M059J (cell line): ENCODE measurements around the gene GIGYF2. TPM values are rescaled to one million over a fixed set of nuclear protein-coding genes. Genes with fewer than 3 reads are reported as not detected.

Experiments
- DNase-seq: peaks from one replicate; pipeline ENCODE4 v3.0.0-alpha.2; 2012; ENCODE audit warnings: low read depth
- total RNA-seq: library from RNA; depleted of rRNA; stranded (reverse); fragments of >200 nt; shearing (Covaris generic); gene quantifications from 2 replicates; pipeline ENCODE4 v1.2.3, GENCODE V29; 2014

The GIGYF2 gene
- total RNA-seq, 1 experiment from 2014 or later = 45.6 TPM

- DNase-seq = no peak
Observed at GRCh38 chr2:232749331-232749730, 52.2 kb downstream of the GIGYF2 start.

- DNase-seq = no peak
Observed at GRCh38 chr2:232750135-232750671, 53.1 kb downstream of the GIGYF2 start.

- no peak for DNase-seq
Observed at GRCh38 chr2:232757905-232758304, 60.8 kb downstream of the GIGYF2 start.

- peak; percentile 52 for DNase-seq
Observed at GRCh38 chr2:232761301-232761907, 64.3 kb downstream of the GIGYF2 start.

DNA sequence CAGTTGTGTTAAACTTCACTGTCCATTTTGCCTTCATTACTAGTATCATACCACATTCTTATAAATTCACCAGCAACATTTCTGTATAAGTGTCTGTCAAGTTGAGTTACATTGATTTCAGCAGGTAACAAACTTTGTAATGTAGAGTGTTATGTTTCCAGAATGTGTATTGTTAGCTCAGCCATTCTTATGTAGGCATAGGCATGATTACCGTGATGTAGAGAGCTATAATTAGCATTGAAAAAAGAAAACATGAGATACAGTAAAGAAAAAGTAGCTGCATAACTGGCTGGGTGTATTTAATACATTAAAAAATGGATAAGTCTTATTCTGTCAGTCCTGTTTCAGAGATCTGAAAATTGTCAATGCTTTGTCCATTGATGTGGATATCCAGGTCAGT is 70.7 kb downstream of the GIGYF2 start:
- no peak for DNase-seq

GRCh38 chr2:232770207-232770606 is 73.1 kb downstream of the GIGYF2 start:
- DNase-seq = no peak

DNA sequence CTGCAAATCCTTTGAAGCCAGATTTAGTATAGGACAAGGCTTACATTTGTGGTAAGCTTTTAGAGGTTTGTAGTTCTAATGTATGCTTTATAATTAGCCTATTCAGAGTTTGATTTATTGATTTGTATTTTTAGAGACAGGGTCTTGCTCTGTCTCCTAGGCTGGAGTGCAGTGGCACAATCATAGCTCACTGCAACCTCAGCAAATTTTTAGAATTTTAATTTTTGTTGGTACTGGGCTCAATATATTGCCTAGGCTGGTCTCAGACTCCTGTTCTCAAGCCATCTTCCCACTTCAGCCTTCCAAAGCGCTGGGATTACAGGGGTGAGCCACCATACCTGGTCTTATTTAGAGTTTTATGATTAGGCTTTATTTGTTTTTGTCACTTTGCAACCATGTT is 74.7 kb downstream of the GIGYF2 start:
- DNase-seq = no peak

GRCh38 chr2:232772531-232772930 is 75.4 kb downstream of the GIGYF2 start:
- no peak for DNase-seq

DNA sequence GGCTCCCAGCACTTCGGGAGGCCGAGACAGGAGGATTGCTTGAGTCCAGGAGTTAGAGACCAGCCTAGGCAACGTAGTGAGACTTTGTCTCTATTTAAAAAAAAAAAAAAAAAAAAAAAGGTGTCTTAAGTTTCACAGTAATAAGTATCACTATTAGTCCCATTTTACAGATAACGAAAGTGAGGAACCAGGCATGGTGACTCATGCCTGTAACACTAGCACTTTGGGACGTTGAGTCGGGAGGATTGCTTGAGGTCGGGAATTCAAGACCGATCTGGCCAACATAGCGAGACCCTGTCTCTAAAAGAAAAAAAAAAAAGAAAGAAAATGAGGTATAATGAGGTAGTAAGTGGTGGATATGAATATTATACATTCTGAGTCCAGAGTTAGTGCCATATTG is 76.7 kb downstream of the GIGYF2 start:
- no peak for DNase-seq

- no peak for DNase-seq
Observed at GRCh38 chr2:232776435-232776834, 79.3 kb downstream of the GIGYF2 start, which contains the start of gene KCNJ13. KCNJ13 (minus strand) TSS chr2:232776565; CDS start chr2:232771362, 5,203 bp downstream.

GRCh38 chr2:232777276-232777675 is 80.1 kb downstream of the GIGYF2 start:
- DNase-seq = no peak

- DNase-seq = no peak
Observed at GRCh38 chr2:232779465-232779864, 82.3 kb downstream of the GIGYF2 start.

DNA sequence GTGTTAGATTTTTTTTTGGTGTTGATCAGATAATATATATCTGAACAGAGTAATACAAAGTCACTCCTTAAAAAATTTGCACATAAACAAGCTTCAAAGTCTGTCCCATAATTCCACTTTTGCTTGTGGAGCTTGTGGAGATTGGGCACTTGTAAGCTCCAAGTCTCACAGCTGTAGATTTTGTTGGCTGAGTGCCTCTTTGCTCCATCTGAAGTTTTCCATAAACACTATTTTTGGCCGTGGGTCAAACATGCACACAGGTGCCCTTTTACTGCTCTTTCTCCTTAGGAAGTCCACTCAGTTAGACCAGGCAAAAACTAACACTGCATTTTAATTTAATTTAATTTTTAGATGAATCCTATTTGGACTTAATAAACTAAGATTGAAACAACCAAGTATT is 82.8 kb downstream of the GIGYF2 start:
- peak; percentile 22 for DNase-seq

DNA sequence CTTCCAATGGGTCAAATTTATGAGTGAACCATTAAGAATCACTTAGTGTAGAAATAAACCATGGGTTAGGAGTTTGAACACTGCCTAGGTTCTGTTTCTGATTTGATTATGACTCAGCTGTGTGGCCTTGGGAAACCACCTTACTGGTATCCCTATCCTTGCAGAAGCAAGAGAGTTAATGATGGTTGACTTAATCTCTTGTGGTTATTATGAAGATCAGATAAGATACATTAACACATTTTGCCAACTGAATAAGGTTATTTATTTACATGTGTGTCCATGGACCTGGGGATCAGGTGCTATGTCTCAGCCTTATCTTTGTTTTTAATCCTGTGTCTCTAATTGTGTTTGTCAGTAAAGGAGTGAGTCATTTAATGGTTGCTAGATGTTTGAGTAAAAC is 84.6 kb downstream of the GIGYF2 start:
- DNase-seq = peak; percentile 90

DNA sequence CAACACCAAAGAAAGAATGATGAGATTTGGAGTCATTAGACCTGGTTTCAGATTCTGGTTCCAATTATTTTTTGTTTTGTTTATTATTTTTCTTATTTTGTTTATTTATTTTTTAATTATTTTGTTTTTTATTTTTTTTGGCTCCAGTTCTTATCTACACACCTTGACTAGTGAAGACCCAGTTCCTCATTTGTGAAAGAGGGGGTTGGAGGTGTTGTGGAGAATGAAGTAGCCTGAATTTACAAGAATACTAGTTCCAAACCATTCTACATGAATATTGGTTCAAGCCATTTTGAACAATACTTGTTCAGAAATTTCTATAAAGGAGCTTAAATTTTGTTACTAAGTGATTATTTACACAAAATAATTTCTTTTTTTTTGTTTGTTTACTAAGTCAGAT is 86.1 kb downstream of the GIGYF2 start:
- DNase-seq = no peak

- DNase-seq = no peak
Observed at GRCh38 chr2:232787806-232788205, 90.7 kb downstream of the GIGYF2 start.

DNA sequence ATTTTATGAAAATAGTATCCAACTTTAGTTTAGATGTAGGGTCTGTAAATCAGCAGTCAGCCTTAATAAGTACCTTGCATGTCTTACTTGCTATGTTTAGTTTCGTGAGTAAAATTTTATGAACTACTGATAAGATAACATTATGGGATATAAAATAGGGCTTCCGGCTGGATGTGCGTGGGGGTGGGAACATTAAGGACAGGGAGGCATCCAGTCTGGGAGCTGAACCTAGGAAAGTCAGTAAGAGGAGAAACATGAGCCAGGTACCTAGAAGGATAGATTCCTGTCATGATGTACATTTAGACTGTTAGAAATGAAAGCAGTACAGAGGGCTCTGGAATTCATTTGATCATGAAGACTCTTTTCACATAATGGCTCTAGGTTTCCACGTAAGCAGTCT is 92.0 kb downstream of the GIGYF2 start:
- no peak for DNase-seq

GRCh38 chr2:232791518-232791917 is 94.4 kb downstream of the GIGYF2 start:
- DNase-seq = no peak

DNA sequence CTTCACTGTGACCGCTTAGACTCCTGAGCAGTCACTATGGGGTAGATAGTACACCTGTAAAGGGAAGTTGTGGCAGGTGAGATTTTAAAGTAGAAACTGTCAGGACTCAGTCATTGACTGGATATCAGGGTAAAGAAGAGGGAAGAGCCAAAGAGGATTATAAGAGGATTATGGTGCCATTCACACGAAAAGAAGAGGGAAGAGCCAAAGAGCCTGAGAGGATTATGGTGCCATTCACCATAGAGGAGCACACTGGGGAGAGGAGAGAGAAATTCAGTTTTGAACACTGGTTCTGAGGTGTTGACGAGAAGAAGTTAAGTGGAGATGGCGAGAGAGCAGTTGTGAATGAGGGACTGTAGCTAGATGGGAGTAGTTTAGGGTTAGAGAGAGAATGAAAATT is 96.1 kb downstream of the GIGYF2 start:
- DNase-seq = no peak

- no peak for DNase-seq
Observed at GRCh38 chr2:232794981-232795380, 97.8 kb downstream of the GIGYF2 start.

- no peak for DNase-seq
Observed at GRCh38 chr2:232795920-232796319, 98.8 kb downstream of the GIGYF2 start.

DNA sequence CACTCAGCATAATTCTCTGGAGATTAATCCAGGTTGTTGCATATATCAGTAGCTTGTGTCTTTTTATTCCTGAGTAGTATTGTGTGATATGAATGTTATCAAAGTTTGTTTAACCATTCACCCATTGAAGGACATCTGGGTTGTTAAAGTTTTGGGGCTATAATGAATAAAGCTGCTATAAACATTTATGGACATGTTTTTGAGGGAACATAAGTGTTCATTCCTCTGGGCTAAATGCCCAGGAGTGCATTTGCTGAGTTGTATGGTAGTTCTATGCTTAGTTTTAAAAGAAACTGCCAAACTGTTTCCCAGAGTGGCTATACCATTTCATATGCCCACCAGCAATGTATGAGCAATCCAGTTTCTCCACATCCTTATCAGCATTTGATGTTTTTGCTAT is 101.1 kb downstream of the GIGYF2 start:
- DNase-seq = no peak

DNA sequence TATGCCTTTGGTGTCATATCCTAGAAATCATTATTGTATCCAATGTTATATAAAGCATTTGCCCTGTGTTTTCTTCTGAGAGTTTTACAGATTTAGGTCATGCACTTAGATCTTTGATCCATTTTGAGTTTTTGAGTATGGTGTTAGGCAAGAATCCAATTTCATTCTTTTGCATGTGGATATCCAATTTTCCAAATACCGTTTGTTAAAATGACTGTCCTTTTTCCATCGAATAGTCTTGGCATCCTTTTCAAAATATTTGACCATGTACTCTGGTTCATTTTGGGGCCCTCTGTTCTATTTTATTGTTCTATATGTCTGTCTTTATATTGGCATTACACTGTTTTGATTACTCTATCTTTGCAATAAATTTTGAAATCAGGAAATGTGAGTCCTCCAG is 103.0 kb downstream of the GIGYF2 start:
- DNase-seq = no peak

DNA sequence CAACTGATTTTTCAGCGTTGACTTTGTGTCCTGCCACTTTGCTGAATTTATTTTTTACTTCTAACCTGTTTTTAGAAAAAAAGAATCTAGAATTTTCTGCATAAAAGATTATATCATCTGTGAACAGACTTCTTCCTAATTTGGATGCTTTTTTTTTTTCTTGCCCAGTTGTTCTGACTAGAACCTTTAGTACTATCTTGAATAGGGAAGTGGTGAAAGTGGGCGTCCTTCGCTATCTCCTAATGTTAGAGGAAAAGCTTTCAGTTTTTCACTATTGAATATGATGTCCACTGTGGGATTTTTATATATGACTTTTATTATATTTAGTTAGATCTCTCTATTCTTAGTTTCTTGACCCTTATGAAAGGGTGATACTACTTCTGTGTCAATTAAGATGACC is 105.0 kb downstream of the GIGYF2 start:
- DNase-seq = no peak
